Prostate gland (tissue), 2 donors: ENCODE results near the gene TDRD3. TPM values are rescaled to one million over a fixed set of nuclear protein-coding genes. Genes with fewer than 3 reads are reported as not detected.

Experiments used
- DNase-seq: peaks from one replicate; pipeline ENCODE4 v3.0.0-alpha.2; 2019; ENCODE audit warnings: low spot score
- H3K27ac ChIP-seq, 2 donors: fragments of 200-600 bp; sonication (generic); 2 replicates each; pipeline ENCODE4 v1.5.1; 2017 to 2019
- H3K27me3 ChIP-seq: fragments of 200-600 bp; sonication (generic); replicated peaks from 2 replicates; pipeline ENCODE4 v1.5.1; 2019; ENCODE audit not compliant: insufficient read depth
- H3K36me3 ChIP-seq, 2 donors: fragments of 200-600 bp; sonication (generic); 1 replicate in 1 of 2; 2 replicates in 1 of 2; pipeline versions ENCODE4 v1.5.1 to v1.8.1; 2017 to 2019
- H3K4me1 ChIP-seq: fragments of 200-600 bp; sonication (generic); replicated peaks from 2 replicates; pipeline ENCODE4 v1.5.1; 2019
- H3K4me3 ChIP-seq, 2 donors: fragments of 200-600 bp; sonication (generic); 2 replicates each; pipeline ENCODE4 v1.5.1; 2017 to 2019
- H3K9me3 ChIP-seq: fragments of 200-600 bp; sonication (generic); 2 replicates; pipeline ENCODE4 v1.5.1; 2017
- CTCF ChIP-seq, 4 experiments: fragments of 200-600 bp in 2 of 4; fragments of 450-650 bp in 2 of 4; sonication (generic) in 2 of 4; IDR thresholded peaks; 1 replicate in 3 of 4; 2 replicates in 1 of 4; pipeline ENCODE4 v1.5.1; 2016 to 2019; ENCODE audit warnings: antibody characterized with exemption in 4 of 4, mild to moderate bottlenecking in 2 of 4, moderate library complexity in 2 of 4
- POLR2A ChIP-seq: fragments of 450-650 bp; IDR thresholded peaks from one replicate; pipeline ENCODE4 v1.6.1; 2016; ENCODE audit warnings: antibody characterized with exemption, mild to moderate bottlenecking
- POLR2AphosphoS5 ChIP-seq: sonication (generic); formaldehyde crosslinking; IDR thresholded peaks from one replicate; pipeline ENCODE4 v1.6.1; 2017; ENCODE audit warnings: antibody characterized with exemption
- WGBS: methylation state at CpG from one replicate; pipeline ENCODE4 v1.1.5; 2018; 5-methylcytosine and 5-hydroxymethylcytosine counted together
- intact Hi-C: fragments of 100-400 bp; cut with DNase I; formaldehyde crosslinking; loops from one replicate; pipeline ENCODE4 v1.14.2; 2022
- total RNA-seq, 2 donors: library from RNA; depleted of rRNA; stranded (reverse); fragments of >200 nt; gene quantifications; one replicate each; pipeline ENCODE4 v1.1.0, GENCODE V29; 2016

TDRD3 gene
- total RNA-seq, 2 donors from 2014 or later: 14.6 to 14.7 TPM

GRCh38 chr13:60584976-60585375 lies 188.0 kb downstream of the TDRD3 start:
- no peak for DNase-seq
- WGBS: 71% methylated on average over 11 of the region's 11 CpGs
- no peaks in the 10 kb centered on the region for H3K36me3 ChIP-seq
- no peaks in the 10 kb centered on the region for H3K27me3 ChIP-seq
- no peak overlapping the region for H3K4me3 ChIP-seq
- no peak for TF ChIP-seq CTCF (IDR thresholded peaks at IDR 0.05)
- no peak for TF ChIP-seq POLR2AphosphoS5
- no peak for TF ChIP-seq POLR2A
- intact Hi-C loops: no loop called here
- no peak overlapping the region for H3K27ac ChIP-seq
- H3K9me3 ChIP-seq: no peaks in the 10 kb centered on the region
- no peaks in the 10 kb centered on the region for H3K4me1 ChIP-seq

GRCh38 chr13:60590800-60591747 lies 194.1 kb downstream of the TDRD3 start:
- Histone ChIP-seq H3K36me3 (no peaks in the 10 kb centered on the region), H3K4me3 (no peak overlapping the region), H3K4me1 (no peaks in the 10 kb centered on the region), H3K27me3 (no peaks in the 10 kb centered on the region), H3K27ac (no peak overlapping the region), H3K9me3 (no peaks in the 10 kb centered on the region)
- DNase-seq: no peak
- no peak for TF ChIP-seq POLR2AphosphoS5
- no peak for TF ChIP-seq CTCF (IDR thresholded peaks at IDR 0.05)
- TF ChIP-seq POLR2A: no peak
- WGBS: 43% methylated on average over 18 of the region's 18 CpGs
- intact Hi-C loops: no loop called here

- WGBS: 71% methylated on average over 2 of the region's 2 CpGs
- no peak for TF ChIP-seq POLR2A
- TF ChIP-seq CTCF (IDR thresholded peaks at IDR 0.05): no peak
- no peak for TF ChIP-seq POLR2AphosphoS5
Observed at GRCh38 chr13:60603049-60603448, 206.0 kb downstream of the TDRD3 start.

GRCh38 chr13:60604058-60604457 lies 207.0 kb downstream of the TDRD3 start:
- DNase-seq: no peak
- Histone ChIP-seq H3K27ac (no peak overlapping the region), H3K36me3 (no peaks in the 10 kb centered on the region), H3K9me3 (no peaks in the 10 kb centered on the region), H3K27me3 (no peaks in the 10 kb centered on the region), H3K4me3 (no peak overlapping the region), H3K4me1 (no peaks in the 10 kb centered on the region)
- 94% methylated on average over 6 of the region's 6 CpGs for WGBS
- no peak for TF ChIP-seq POLR2A
- TF ChIP-seq CTCF (IDR thresholded peaks at IDR 0.05): no peak
- TF ChIP-seq POLR2AphosphoS5: no peak
- intact Hi-C loops: no loop called here

More at GRCh38 chr13:60603049-60603448, 206.0 kb downstream of the TDRD3 start:
- Histone ChIP-seq H3K27me3 (no peaks in the 10 kb centered on the region), H3K9me3 (no peaks in the 10 kb centered on the region), H3K4me1 (no peaks in the 10 kb centered on the region), H3K36me3 (no peaks in the 10 kb centered on the region), H3K27ac (no peak overlapping the region), H3K4me3 (no peak overlapping the region)
- no peak for DNase-seq
- intact Hi-C loops: no loop called here

- WGBS: 78% methylated on average over 4 of the region's 4 CpGs
- Histone ChIP-seq H3K9me3 (no peaks in the 10 kb centered on the region), H3K27me3 (no peaks in the 10 kb centered on the region), H3K36me3 (no peaks in the 10 kb centered on the region), H3K4me3 (no peak overlapping the region), H3K27ac (no peak overlapping the region), H3K4me1 (no peaks in the 10 kb centered on the region)
- TF ChIP-seq POLR2A (no peak), CTCF (IDR thresholded peaks at IDR 0.05) (no peak), POLR2AphosphoS5 (no peak)
- DNase-seq: no peak
- intact Hi-C loops: no loop called here
Observed at GRCh38 chr13:60608954-60609353, 211.9 kb downstream of the TDRD3 start.
